Uterus (tissue), 4 donors: Measurements from ENCODE around the gene ANKRD52. TPM values are rescaled to one million over a fixed set of nuclear protein-coding genes. Genes with fewer than 3 reads are reported as not detected.
"Not testable (repeated sequence)": the region's sequence is repeated elsewhere in the genome, so short reads cannot be mapped to it uniquely, and the experiment has no call there.

Source experiments
- DNase-seq, 2 donors: peaks; one replicate each; pipeline ENCODE4 v3.0.0-alpha.2; 2019 to 2020
- H3K27ac ChIP-seq, 2 donors: fragments of 200-600 bp; sonication (generic); 1 replicate in 1 of 2; 2 replicates in 1 of 2; pipeline ENCODE4 v1.5.1; 2016 to 2018
- H3K27me3 ChIP-seq, 2 donors: fragments of 200-600 bp; sonication (generic); one replicate each; pipeline ENCODE4 v1.5.1; 2018 to 2019; ENCODE audit warnings: control low read depth in 1 of 2
- H3K36me3 ChIP-seq, 2 donors: fragments of 200-600 bp; sonication (generic); one replicate each; pipeline ENCODE4 v1.5.1; 2019; ENCODE audit warnings: control low read depth in 1 of 2
- H3K4me1 ChIP-seq, 2 donors: fragments of 200-600 bp; sonication (generic); one replicate each; pipeline ENCODE4 v1.5.1; 2018 to 2019; ENCODE audit warnings: control low read depth in 1 of 2
- H3K4me3 ChIP-seq, 2 donors: fragments of 200-600 bp; sonication (generic); 1 replicate in 1 of 2; 2 replicates in 1 of 2; pipeline ENCODE4 v1.5.1; 2018 to 2019; ENCODE audit warnings: mild to moderate bottlenecking in 1 of 2
- H3K9me3 ChIP-seq, 2 donors: fragments of 200-600 bp; sonication (generic); one replicate each; pipeline ENCODE4 v1.5.1; 2019; ENCODE audit warnings: control low read depth in 1 of 2
- CTCF ChIP-seq, 4 experiments: fragments of 200-600 bp in 2 of 4; fragments of 450-650 bp in 2 of 4; sonication (generic) in 2 of 4; IDR thresholded peaks; one replicate each; pipeline ENCODE4 v1.5.1; 2016 to 2019; ENCODE audit warnings: antibody characterized with exemption in 4 of 4, mild to moderate bottlenecking in 2 of 4, moderate library complexity in 1 of 4
- POLR2A ChIP-seq, 2 donors: fragments of 450-650 bp; IDR thresholded peaks; one replicate each; pipeline ENCODE4 v1.6.1; 2016; ENCODE audit warnings: antibody characterized with exemption in 2 of 2, mild to moderate bottlenecking in 1 of 2, moderate library complexity in 1 of 2
- intact Hi-C: fragments of 100-400 bp; cut with DNase I; formaldehyde crosslinking; loops from one replicate; pipeline ENCODE4 v1.15.1; 2023; ENCODE audit warnings: low total_unique reads
- total RNA-seq, 4 donors: library from RNA; depleted of rRNA in 3 of 4; stranded (reverse); fragments of >200 nt in 3 of 4; gene quantifications; one replicate each; pipeline versions ENCODE4 v1.1.0 to v1.2.4, GENCODE V29; 2014 to 2023
- donor health status: DM: yes; HTN: yes; CAD: no.

ANKRD52 gene
- total RNA-seq, 4 donors from 2014 or later = 0.88 to 35.4 (median 15.5) TPM

- Histone ChIP-seq H3K27ac (no peak overlapping the region), H3K4me3 (no peak overlapping the region), H3K27me3 (no peaks in the 10 kb centered on the region), H3K36me3 (no peaks in the 10 kb centered on the region), H3K9me3 (no peaks in the 10 kb centered on the region), H3K4me1 (peaks cover 0 to 8% of the 10 kb centered on the region in 2 donors)
- no peak for DNase-seq
- TF ChIP-seq POLR2A (IDR thresholded peaks at IDR 0.05) = no peak
- peak in 1 of 4 experiments; percentile 18 for TF ChIP-seq CTCF (IDR thresholded peaks at IDR 0.05)
- intact Hi-C loops = no loop called here
These were observed 12.8 kb upstream of the ANKRD52 start for GRCh38 chr12:56271031-56271430.

- peak overlapping the region; percentile 62 to 71 for H3K4me3 ChIP-seq
- peak overlapping the region; percentile 94 for H3K27ac ChIP-seq
- no peaks in the 10 kb centered on the region for H3K27me3 ChIP-seq
- no peaks in the 10 kb centered on the region for H3K9me3 ChIP-seq
- H3K4me1 ChIP-seq = peaks cover 0 to 8% of the 10 kb centered on the region in 2 donors
- no peaks in the 10 kb centered on the region for H3K36me3 ChIP-seq
- intact Hi-C loops = no loop called here
- no peak for TF ChIP-seq CTCF (IDR thresholded peaks at IDR 0.05)
- no peak for TF ChIP-seq POLR2A (IDR thresholded peaks at IDR 0.05)
- DNase-seq = no peak
These were observed 9.4 kb upstream of the ANKRD52 start for GRCh38 chr12:56267443-56268071.

- Histone ChIP-seq H3K36me3 (no peaks in the 10 kb centered on the region), H3K27me3 (no peaks in the 10 kb centered on the region), H3K27ac (peak within 1 kb of the TSS; percentile 94), H3K9me3 (no peaks in the 10 kb centered on the region), H3K4me3 (peak within 1 kb of the TSS; percentile 62 to 71), H3K4me1 (peaks cover 0 to 8% of the 10 kb centered on the region in 2 donors)
- intact Hi-C loops = no loop called here
- DNase-seq = peak; percentile 90 to 93
- TF ChIP-seq CTCF (IDR thresholded peaks at IDR 0.05) (peak; percentile 66 to 83 (median 74)), POLR2A (IDR thresholded peaks at IDR 0.05) (peak; percentile 89 to 94)
These were observed 8.7 kb upstream of the ANKRD52 start, which contains the start of gene COQ10A for GRCh38 chr12:56266693-56267442. COQ10A (plus strand) TSS chr12:56266942; CDS start chr12:56267119, 177 bp downstream.

GRCh38 chr12:56266068-56266692, 8.0 kb upstream of the ANKRD52 start:
- DNase-seq, H3K4me1 ChIP-seq, H3K36me3 ChIP-seq, H3K9me3 ChIP-seq, H3K27me3 ChIP-seq, intact Hi-C loops: not testable (repeated sequence)
- Histone ChIP-seq H3K4me3 (peak overlapping the region; percentile 62 to 71), H3K27ac (peak overlapping the region; percentile 94)

- H3K9me3 ChIP-seq, H3K4me1 ChIP-seq, H3K27me3 ChIP-seq, H3K36me3 ChIP-seq, H3K27ac ChIP-seq, DNase-seq, intact Hi-C loops, H3K4me3 ChIP-seq: not testable (repeated sequence)
These were observed 4.8 kb upstream of the ANKRD52 start for GRCh38 chr12:56262955-56263354.
